GM12891 (cell line): ENCODE results near the gene SHMT1.

Experiments
- POLR2A ChIP-seq: IDR thresholded peaks from 2 replicates; pipeline ENCODE4 v1.6.1; 2011; ENCODE audit warnings: low read depth, low read length, control low read depth
- POLR2AphosphoS5 ChIP-seq: IDR thresholded peaks from 2 replicates; pipeline ENCODE4 v1.6.1; 2011; ENCODE audit warnings: low read depth, low read length, control low read depth

DNA sequence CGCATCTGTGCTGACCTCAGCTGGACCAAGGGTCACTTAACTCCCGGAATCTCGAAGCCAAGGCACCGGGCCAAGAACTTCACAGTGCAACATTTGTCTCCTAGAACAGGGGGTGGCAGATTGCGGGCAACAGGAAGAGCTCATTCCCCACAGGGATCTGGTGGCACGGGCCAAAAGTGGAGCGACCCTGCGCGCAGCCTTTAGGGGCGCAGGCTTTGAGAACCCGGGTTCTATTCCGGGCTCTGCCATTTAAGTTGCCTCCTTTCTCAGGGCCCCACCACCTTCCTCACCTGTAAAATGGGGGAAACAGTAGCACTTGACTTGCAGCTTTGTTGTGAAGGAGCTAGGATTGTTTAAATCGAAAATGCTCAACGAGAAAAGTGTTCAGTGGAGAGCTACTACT is 651 bp downstream of the SHMT1 start:
- TF ChIP-seq POLR2A: no peak
- no peak for TF ChIP-seq POLR2AphosphoS5
